ENCODE data around the gene RPS6KB2. TPM values are rescaled to one million over a fixed set of nuclear protein-coding genes. Genes with fewer than 3 reads are reported as not detected.
"Not testable (repeated sequence)": the region's sequence is repeated elsewhere in the genome, so short reads cannot be mapped to it uniquely, and the experiment has no call there.

The RPS6KB2 gene
- polyA plus RNA-seq, 6 donors from 2014 or later, result 37.9 to 54.7 (median 50.0) TPM

DNA sequence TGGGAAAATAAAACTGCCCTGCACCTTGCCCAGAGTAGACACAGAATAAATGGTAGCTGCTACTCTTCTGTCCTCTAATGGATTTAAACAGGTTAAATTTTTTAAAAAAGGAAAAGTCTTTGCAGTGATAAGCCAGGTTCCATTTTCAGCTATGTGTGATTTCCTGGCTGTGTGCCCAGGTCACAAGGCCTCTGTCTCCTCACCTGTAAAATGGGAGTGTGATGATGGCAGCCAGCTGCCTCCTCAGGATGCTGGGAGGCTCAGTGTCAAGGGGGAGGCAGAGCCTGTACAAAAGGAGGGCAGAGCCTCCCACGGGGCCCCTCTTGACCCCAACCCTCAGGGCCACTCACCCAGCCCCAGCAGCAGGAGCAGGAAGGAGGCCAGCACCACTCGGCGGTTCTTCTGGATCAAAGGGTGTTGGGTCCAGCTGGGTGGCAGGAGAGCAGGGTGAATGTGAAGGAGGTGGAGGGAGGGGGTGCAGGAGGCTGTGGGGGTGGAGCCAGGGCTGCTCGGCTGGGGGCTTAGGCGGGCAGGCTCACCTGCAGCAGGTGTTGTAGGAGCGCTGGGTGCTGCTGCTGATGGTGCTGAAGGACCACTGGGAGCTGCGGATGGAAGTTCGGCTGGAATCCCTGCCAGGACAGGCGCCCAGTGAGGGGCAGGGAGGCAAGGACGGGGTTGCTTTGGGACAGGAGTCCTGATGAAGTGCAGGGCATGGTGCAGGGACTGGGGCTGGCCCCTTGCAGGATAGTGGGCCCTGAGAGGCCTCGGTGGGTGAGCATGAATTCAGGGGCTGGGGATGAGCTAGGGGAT is 38.9 kb downstream of the RPS6KB2 start:
- Mint-ChIP-seq H3K9me3 (no peaks in the 10 kb centered on the region), H3K36me3 (no peaks in the 10 kb centered on the region), H3K4me1 (peaks cover 39 to 62% (median 60%) of the 10 kb centered on the region in 3 donors), H3K4me3 (peak overlapping the region; percentile 89 to 97 (median 94)), H3K27me3 (no peaks in the 10 kb centered on the region), H3K27ac (peak overlapping the region in 5 of 6 donors; percentile 42 to 94 (median 67))
- DNase-seq (no peak), ATAC-seq (ENCODE audit: low read depth in 2 of 2) (no peak)

DNA sequence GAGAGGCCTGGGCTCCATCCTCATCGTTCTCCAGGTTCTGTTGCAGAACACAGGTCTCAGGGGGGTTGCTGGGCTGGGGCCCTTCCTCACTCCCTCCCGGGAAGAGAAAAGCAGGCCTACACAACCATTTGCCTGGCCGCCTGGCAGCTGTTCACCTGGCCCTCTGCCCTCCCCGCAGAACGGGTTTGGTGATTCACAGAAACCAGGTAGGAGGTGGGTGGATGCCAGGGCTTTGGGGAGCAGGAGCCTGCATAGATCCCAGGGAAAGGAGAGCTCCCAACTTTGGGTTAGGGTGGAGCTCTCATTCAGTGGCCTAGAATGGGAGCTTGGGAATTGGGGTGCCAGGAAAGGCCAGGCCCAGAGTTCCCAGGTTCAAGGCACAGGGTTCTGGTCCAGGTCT is 39.8 kb downstream of the RPS6KB2 start:
- no peaks in the 10 kb centered on the region for H3K9me3 Mint-ChIP-seq
- H3K4me1 Mint-ChIP-seq, result peaks cover 39 to 57% (median 56%) of the 10 kb centered on the region in 3 donors
- H3K27me3 Mint-ChIP-seq, result no peaks in the 10 kb centered on the region
- ATAC-seq (ENCODE audit: low read depth in 2 of 2), result no peak
- peak overlapping the region in 3 of 6 donors; percentile 89 to 94 (median 94) for H3K27ac Mint-ChIP-seq
- DNase-seq, result no peak
- H3K36me3 Mint-ChIP-seq, result no peaks in the 10 kb centered on the region
- peak overlapping the region; percentile 89 to 97 (median 94) for H3K4me3 Mint-ChIP-seq

DNA sequence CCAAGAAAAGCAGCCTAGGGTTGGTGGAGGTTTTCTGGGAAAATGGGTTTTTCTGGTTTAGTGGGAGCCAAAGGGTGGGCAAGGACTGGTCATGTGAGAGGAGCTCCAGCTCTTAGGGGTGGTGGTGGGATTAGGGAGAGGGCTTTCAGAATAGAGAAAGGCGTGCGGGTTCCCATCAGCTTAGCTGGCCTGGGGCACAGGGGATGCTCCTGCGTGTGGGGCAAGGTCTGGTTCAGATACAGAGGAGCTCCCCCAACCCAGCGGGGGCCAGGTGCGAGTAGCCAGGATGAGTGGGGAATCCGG is 40.1 kb downstream of the RPS6KB2 start:
- no peaks in the 10 kb centered on the region for H3K9me3 Mint-ChIP-seq
- H3K36me3 Mint-ChIP-seq, result no peaks in the 10 kb centered on the region
- H3K4me1 Mint-ChIP-seq, result peaks cover 39 to 54% (median 53%) of the 10 kb centered on the region in 3 donors
- H3K27me3 Mint-ChIP-seq, result no peaks in the 10 kb centered on the region
- peak overlapping the region in 5 of 6 donors; percentile 39 to 94 (median 92) for H3K27ac Mint-ChIP-seq
- peak overlapping the region; percentile 89 to 97 (median 94) for H3K4me3 Mint-ChIP-seq
- ATAC-seq (ENCODE audit: low read depth in 2 of 2) (no peak), DNase-seq (no peak)

DNA sequence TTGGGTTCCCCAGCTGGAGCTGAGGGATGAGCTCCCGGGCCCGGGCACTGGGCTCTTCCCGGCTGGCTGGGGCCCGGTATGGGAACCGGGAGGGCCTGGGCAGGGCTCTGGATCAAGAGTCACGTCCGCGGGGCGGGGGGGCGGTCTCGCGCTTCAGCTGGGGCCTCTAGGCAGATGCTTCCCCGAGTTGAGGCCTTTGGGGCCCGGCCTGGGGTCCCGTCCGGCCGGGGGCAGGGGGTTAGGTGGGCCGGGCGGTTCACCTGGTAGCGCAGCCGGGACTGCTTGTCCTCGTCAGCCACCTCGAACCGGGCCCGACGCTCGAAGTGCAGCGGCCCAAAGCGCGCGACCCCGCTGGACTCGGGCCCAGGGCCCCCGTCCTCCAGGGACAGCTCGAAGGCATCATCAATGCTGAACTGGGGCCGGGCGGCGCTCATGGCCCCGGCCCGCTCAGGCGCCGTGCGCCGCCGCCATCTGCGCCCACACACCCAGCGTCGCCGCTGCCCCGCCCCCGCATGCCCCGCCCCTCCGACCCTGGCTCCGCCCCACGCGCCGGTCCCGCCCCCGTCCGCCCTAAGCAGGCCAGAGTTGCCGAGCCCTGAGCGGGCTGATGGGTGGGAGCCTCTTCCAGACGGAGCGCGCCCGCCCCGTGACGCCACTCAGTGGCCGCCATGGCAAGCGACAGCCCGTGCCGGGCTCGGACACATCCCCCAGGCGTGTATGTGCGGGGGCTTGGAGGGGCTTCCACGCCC is 40.6 kb downstream of the RPS6KB2 start, which contains the start of gene TMEM134:
TSS of gene TMEM134 (minus strand) at position 493 of the 749 bp plus-strand sequence. CDS start at position 434, 59 bp downstream.
- peak; percentile 70 to 73 for ATAC-seq (ENCODE audit: low read depth in 2 of 2)
- H3K4me1 Mint-ChIP-seq, result peaks cover 39 to 54% (median 49%) of the 10 kb centered on the region in 3 donors

DNA sequence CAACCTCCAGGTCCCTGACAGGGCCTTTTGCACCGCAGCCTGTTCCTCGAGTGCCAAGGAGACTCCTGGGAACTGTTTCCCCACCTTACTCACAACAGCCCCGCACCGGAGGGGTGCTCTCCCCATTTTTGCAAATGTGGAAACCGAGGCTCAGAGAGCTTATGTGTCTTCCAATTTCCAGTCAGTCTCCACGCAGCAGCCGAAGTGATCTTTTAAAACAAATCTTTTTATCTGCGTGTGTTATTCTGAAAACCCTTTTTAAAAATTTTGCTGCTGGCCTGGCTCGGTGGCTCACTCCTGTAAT is 41.2 kb downstream of the RPS6KB2 start:
- ATAC-seq (ENCODE audit: low read depth in 2 of 2) (no peak), DNase-seq (no peak)
- Mint-ChIP-seq H3K9me3 (no peaks in the 10 kb centered on the region), H3K27me3 (no peaks in the 10 kb centered on the region), H3K36me3 (no peaks in the 10 kb centered on the region), H3K4me3 (peak overlapping the region; percentile 77 to 97 (median 91)), H3K4me1 (peaks cover 39 to 51% (median 44%) of the 10 kb centered on the region in 3 donors), H3K27ac (peak overlapping the region in 5 of 6 donors; percentile 49 to 89 (median 70))

More for the DNA sequence above, 40.6 kb downstream of the RPS6KB2 start, which contains the start of gene TMEM134:
- peak within 1 kb of the TSS; percentile 39 to 94 (median 90) for H3K27ac Mint-ChIP-seq
- DNase-seq, result peak; percentile 84
- H3K36me3 Mint-ChIP-seq, result no peaks in the 10 kb centered on the region
- no peaks in the 10 kb centered on the region for H3K9me3 Mint-ChIP-seq
- H3K27me3 Mint-ChIP-seq, result no peaks in the 10 kb centered on the region
- H3K4me3 Mint-ChIP-seq, result peak within 1 kb of the TSS; percentile 89 to 97 (median 94)

DNA sequence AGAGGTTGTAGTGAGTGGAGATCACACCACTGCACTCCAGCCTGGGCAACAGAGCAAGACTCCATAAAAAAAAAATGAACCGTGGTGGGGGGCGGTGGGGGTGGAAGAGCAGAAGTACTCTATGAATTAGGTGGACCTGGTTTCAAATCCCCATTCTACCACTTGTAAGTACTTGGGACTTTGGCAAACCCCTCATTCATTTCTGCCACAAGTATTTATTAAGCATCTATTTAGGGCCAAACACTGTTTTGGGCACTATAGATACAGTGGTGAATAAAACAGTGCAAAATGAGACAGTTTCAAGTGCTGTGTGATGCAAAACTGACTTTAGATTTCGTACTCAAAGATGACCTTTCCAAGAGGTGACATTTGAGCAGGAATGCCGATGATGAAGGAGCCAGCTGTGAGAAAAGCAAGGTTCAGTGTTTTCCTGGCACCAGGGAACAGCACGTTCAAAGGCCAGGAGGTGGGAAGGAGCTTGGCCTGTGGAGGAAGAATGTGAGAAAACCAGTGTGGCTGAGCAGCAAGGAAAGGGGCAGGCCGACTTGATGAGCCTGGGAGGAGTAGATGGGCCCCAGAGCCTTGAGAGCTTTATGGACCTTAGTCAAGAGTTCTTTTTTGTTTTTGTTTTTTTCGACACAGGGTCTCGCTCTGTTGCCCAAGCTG is 42.2 kb downstream of the RPS6KB2 start:
- DNase-seq, result no peak
- Mint-ChIP-seq H3K27me3 (no peaks in the 10 kb centered on the region), H3K27ac (peak overlapping the region in 2 of 6 donors; percentile 63 to 80), H3K4me3 (peak overlapping the region; percentile 77 to 97 (median 91)), H3K9me3 (no peaks in the 10 kb centered on the region), H3K4me1 (peaks cover 31 to 41% (median 40%) of the 10 kb centered on the region in 3 donors), H3K36me3 (no peaks in the 10 kb centered on the region)
- no peak for ATAC-seq (ENCODE audit: low read depth in 2 of 2)

DNA sequence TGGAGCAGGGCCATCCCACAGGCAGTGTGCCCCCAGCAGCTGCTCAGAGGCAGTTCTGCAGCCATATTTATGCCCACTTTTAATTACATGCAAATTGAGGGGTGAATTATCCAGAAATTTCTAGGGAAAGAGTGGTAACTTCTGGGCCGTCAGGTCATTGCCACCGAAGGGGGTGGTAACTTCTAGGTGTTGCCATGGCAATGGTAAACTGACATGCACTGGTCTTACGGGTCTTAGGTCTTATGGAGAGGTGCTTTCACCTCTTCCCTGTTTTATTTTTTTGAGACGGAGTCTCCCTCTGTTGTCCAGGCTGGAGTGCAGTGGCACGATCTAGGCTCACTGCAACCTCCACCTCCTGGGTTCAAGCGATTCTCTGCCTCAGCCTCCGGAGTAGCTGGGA is 44.6 kb downstream of the RPS6KB2 start:
- H3K9me3 Mint-ChIP-seq, result no peaks in the 10 kb centered on the region
- no peaks in the 10 kb centered on the region for H3K27me3 Mint-ChIP-seq
- H3K27ac Mint-ChIP-seq, result no peak overlapping the region
- peak overlapping the region in 1 of 8 donors; percentile 57 for H3K4me3 Mint-ChIP-seq
- DNase-seq (no peak), ATAC-seq (ENCODE audit: low read depth in 2 of 2) (no peak)
- H3K4me1 Mint-ChIP-seq, result peaks cover 19 to 24% (median 21%) of the 10 kb centered on the region in 3 donors
- H3K36me3 Mint-ChIP-seq, result no peaks in the 10 kb centered on the region

DNA sequence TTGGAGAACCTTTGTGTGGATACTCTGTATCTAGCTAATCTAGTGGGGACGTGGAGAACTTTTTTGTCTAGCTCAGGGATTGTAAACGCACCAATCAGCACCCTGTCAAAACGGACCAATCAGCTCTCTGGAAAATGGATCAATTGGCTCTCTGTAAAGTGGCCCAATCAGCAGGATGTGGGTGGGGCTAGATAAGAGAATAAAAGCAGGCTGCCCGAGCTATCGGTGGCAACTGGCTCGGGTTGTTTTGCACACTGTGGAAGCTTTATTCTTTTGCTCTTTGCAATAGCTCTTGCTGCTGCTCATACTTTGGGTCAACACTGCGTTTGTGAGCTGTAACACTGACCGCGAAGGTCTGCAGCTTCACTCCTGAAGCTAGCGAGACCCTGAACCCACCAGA is 48.4 kb downstream of the RPS6KB2 start:
- DNase-seq; H3K27ac Mint-ChIP-seq; H3K4me1 Mint-ChIP-seq; H3K27me3 Mint-ChIP-seq; H3K36me3 Mint-ChIP-seq; H3K9me3 Mint-ChIP-seq; ATAC-seq (ENCODE audit: low read depth in 2 of 2): not testable (repeated sequence)
- peak overlapping the region in 1 of 8 donors; percentile 35 for H3K4me3 Mint-ChIP-seq

DNA sequence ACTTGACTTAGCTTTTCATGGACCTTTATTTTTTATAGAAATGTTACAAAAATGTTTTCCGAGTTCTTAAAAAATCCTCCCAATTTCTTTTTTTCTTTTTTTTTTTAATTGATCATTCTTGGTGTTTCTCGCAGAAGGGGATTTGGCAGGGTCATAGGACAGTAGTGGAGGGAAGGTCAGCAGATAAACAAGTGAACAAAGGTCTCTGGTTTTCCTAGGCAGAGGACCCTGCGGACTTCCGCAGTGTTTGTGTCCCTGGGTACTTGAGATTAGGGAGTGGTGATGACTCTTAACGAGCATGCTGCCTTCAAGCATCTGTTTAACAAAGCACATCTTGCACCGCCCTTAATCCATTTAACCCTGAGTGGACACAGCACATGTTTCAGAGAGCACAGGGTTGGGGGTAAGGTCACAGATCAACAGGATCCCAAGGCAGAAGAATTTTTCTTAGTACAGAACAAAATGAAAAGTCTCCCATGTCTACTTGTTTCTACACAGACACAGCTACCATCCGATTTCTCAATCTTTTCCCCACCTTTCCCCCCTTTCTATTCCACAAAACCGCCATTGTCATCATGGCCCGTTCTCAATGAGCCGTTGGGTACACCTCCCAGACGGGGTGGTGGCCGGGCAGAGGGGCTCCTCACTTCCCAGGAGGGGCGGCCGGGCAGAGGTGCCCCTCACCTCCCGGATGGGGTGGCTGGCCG is 49.2 kb downstream of the RPS6KB2 start:
- not testable (repeated sequence) for ATAC-seq (ENCODE audit: low read depth in 2 of 2); H3K27ac Mint-ChIP-seq; H3K4me1 Mint-ChIP-seq

DNA sequence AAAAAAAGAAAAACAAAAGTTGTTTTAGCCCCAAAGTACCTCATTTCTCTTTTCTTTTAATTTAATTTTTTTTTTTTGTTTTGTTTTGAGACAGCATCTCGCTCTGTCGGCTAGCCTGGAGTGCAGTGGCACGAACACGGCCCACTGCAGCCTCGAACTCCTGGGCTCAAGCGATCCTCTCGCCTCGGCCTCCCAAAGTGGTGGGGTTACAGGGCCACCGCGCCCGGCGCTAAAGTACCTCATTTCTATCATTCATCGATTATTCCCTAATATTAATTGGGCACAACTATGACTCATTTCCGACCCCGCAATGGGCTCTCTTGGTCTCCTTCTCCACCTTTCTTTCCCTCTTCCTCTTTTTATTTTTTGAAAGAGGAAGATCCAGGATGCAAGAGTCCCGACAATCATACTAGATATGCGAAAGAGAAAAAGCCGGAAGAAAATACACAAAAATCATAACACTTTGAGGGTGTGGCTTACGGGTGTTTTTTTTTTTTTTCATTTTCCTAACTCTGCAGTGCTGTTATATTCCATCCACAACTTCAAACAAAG is 54.1 kb downstream of the RPS6KB2 start:
- Mint-ChIP-seq H3K36me3 (peaks cover 0 to under 1% of the 10 kb centered on the region in 2 donors), H3K9me3 (no peaks in the 10 kb centered on the region), H3K4me3 (peak overlapping the region; percentile 86 to 99 (median 98)), H3K27ac (peak overlapping the region; percentile 88 to 99 (median 98)), H3K27me3 (no peaks in the 10 kb centered on the region), H3K4me1 (peaks cover 37 to 52% (median 47%) of the 10 kb centered on the region in 3 donors)
- ATAC-seq (ENCODE audit: low read depth in 2 of 2), result peak; percentile 14 to 17
- DNase-seq, result no peak

More for the DNA sequence above, 49.2 kb downstream of the RPS6KB2 start:
- H3K4me3 Mint-ChIP-seq, DNase-seq, H3K36me3 Mint-ChIP-seq, H3K9me3 Mint-ChIP-seq, H3K27me3 Mint-ChIP-seq: not testable (repeated sequence)

DNA sequence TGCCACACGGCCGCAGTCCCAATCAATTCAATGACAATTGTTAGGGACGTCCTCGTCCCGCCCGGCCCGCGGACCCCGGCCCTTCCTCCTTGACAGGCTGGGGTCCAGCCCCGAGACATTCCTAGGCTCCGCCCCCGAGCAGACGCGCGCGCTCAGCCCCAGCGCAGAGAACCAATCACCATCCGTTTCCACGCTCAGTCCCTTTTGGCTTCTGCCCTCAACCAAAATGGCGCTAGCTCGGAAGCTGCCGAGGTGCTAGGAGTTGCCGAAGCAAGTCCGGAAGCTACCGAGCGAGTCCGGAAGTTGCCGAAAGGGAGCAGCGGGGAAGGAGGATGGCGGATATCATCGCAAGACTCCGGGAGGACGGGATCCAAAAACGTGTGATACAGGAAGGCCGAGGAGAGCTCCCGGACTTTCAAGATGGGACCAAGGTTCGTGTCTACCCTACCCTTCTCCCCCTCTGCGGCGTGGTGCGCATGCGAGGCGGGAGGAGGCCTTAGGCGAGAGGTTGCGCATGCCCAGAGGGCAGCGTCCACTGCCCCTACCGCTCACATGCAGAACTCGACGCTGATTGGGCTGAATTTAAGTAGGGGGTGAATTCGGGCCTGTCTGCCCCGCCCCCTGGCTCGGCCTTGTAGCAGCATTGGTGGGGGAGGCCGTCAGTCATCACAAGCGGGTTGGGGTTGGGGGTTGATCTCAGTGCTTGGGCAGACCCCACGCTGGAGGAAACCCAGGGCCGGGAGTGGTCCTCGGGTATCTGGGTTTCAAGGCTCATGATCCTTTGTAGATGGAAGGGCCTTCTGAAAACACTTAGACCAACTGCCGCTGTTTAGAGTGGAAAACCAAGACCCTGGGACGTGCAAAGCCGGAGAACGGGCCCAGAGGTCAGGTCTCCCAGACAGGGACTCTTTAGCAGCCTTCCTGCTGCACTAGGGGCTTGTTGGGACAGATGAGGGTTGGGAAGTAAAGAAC is 54.8 kb downstream of the RPS6KB2 start, which contains the start of gene AIP:
TSS of gene AIP (plus strand) at position 200 of the 972 bp plus-strand sequence. CDS start at position 333, 133 bp downstream.
- peak within 1 kb of the TSS; percentile 86 to 99 (median 98) for H3K4me3 Mint-ChIP-seq
- H3K4me1 Mint-ChIP-seq, result peaks cover 42 to 59% (median 54%) of the 10 kb centered on the region in 3 donors
- no peaks in the 10 kb centered on the region for H3K27me3 Mint-ChIP-seq
- H3K9me3 Mint-ChIP-seq, result no peaks in the 10 kb centered on the region
- H3K36me3 Mint-ChIP-seq, result peaks cover 7 to 8% of the 10 kb centered on the region in 2 donors
- peak within 1 kb of the TSS; percentile 88 to 99 (median 98) for H3K27ac Mint-ChIP-seq
- DNase-seq, result peak; percentile 94
- peak; percentile 87 to 88 for ATAC-seq (ENCODE audit: low read depth in 2 of 2)
